Neural progenitor cell (in vitro differentiated cells): Measurements from ENCODE around the gene MORN3. TPM values are rescaled to one million over a fixed set of nuclear protein-coding genes. Genes with fewer than 3 reads are reported as not detected.
"Not testable (repeated sequence)": the region's sequence is repeated elsewhere in the genome, so short reads cannot be mapped to it uniquely, and the experiment has no call there.

Experiments used
- DNase-seq: peaks from one replicate; pipeline ENCODE4 v3.0.0-alpha.2; 2016; ENCODE audit warnings: low spot score
- H2AFZ ChIP-seq: fragments of 200-600 bp; sonication (generic); replicated peaks from 2 replicates; pipeline ENCODE4 v1.6.1; 2016; ENCODE audit warnings: antibody characterized with exemption
- H3F3A ChIP-seq: fragments of 200-600 bp; sonication (generic); 2 replicates; pipeline ENCODE4 v1.6.1; 2016; ENCODE audit warnings: antibody characterized with exemption, low read depth
- H3K27ac ChIP-seq: fragments of 200-600 bp; sonication (generic); 2 replicates; pipeline ENCODE4 v1.5.1; 2016; ENCODE audit warnings: mild to moderate bottlenecking
- H3K27me3 ChIP-seq: fragments of 200-600 bp; sonication (generic); 2 replicates; pipeline ENCODE4 v1.6.1; 2016; ENCODE audit warnings: mild to moderate bottlenecking, moderate library complexity
- H3K36me3 ChIP-seq: fragments of 200-600 bp; sonication (generic); 2 replicates; pipeline ENCODE4 v1.5.1; 2016
- H3K4me1 ChIP-seq: fragments of 200-600 bp; sonication (generic); 2 replicates; pipeline ENCODE4 v1.6.1; 2016; ENCODE audit warnings: mixed run types
- H3K4me2 ChIP-seq: fragments of 200-600 bp; sonication (generic); 2 replicates; pipeline ENCODE4 v1.6.1; 2016
- H3K4me3 ChIP-seq: fragments of 200-600 bp; sonication (generic); 2 replicates; pipeline ENCODE4 v1.5.1; 2016
- H3K79me2 ChIP-seq: fragments of 200-600 bp; sonication (generic); 2 replicates; pipeline ENCODE4 v1.6.1; 2016; ENCODE audit warnings: low read depth
- H3K9ac ChIP-seq: fragments of 200-600 bp; sonication (generic); 2 replicates; pipeline ENCODE4 v1.6.1; 2016
- H3K9me3 ChIP-seq: fragments of 200-600 bp; sonication (generic); 2 replicates; pipeline ENCODE4 v1.5.1; 2016; ENCODE audit warnings: low read depth
- H4K20me1 ChIP-seq: fragments of 200-600 bp; sonication (generic); 2 replicates; pipeline ENCODE4 v1.6.1; 2016; ENCODE audit warnings: low read depth
- H3K27ac Mint-ChIP-seq: 3 replicates; pipeline ENCODE4 v1.8.0; 2021; ENCODE audit warnings: mixed read lengths
- H3K27me3 Mint-ChIP-seq: 2 replicates; pipeline ENCODE4 v1.8.0; 2022; ENCODE audit warnings: low read depth, mild to moderate bottlenecking, inconsistent platforms, moderate library complexity, mixed read lengths; ENCODE audit not compliant: insufficient read depth
- H3K36me3 Mint-ChIP-seq: 3 replicates; pipeline ENCODE4 v1.8.0; 2021; ENCODE audit warnings: mixed read lengths
- H3K4me1 Mint-ChIP-seq: 3 replicates; pipeline ENCODE4 v1.8.0; 2021; ENCODE audit warnings: mixed read lengths
- H3K4me3 Mint-ChIP-seq: 3 replicates; pipeline ENCODE4 v1.8.0; 2021; ENCODE audit warnings: mild to moderate bottlenecking, moderate library complexity, mixed read lengths
- H3K9me3 Mint-ChIP-seq: 3 replicates; pipeline ENCODE4 v1.8.0; 2020; ENCODE audit warnings: mixed read lengths
- CTCF ChIP-seq: fragments of 200-600 bp; sonication (generic); IDR thresholded peaks from 2 replicates; pipeline ENCODE4 v1.5.1; 2017; ENCODE audit warnings: antibody characterized with exemption, mild to moderate bottlenecking
- EZH2 ChIP-seq: fragments of 200-600 bp; sonication (generic); IDR thresholded peaks from 2 replicates; pipeline ENCODE4 v1.6.1; 2017; ENCODE audit warnings: antibody characterized with exemption, mild to moderate bottlenecking, moderate library complexity
- EZH2phosphoT487 ChIP-seq: fragments of 200-600 bp; sonication (generic); IDR thresholded peaks from 2 replicates; pipeline ENCODE4 v1.6.1; 2017; ENCODE audit warnings: antibody characterized with exemption
- total RNA-seq: library from RNA; depleted of rRNA; stranded (reverse); fragments of >200 nt; gene quantifications from 2 replicates; pipeline ENCODE4 v1.2.3, GENCODE V29; 2015; ENCODE audit warnings: low replicate concordance

MORN3 gene
- total RNA-seq, 1 donor from 2014 or later = 0.19 TPM

GRCh38 chr12:121637231-121637914, 32.1 kb downstream of the MORN3 start:
- no peaks in the 10 kb centered on the region for H3K36me3 ChIP-seq
- H3K4me3 Mint-ChIP-seq = no peak overlapping the region
- peaks cover 3% of the 10 kb centered on the region for H3K27me3 Mint-ChIP-seq
- peaks cover 14% of the 10 kb centered on the region for H4K20me1 ChIP-seq
- peaks cover 6% of the 10 kb centered on the region for H3K36me3 Mint-ChIP-seq
- no peak overlapping the region for H2AFZ ChIP-seq
- no peaks in the 10 kb centered on the region for H3K9me3 ChIP-seq
- H3K4me1 Mint-ChIP-seq = peaks cover 18% of the 10 kb centered on the region
- H3K79me2 ChIP-seq = peaks cover 61% of the 10 kb centered on the region
- H3K4me3 ChIP-seq = no peak overlapping the region
- peaks cover 12% of the 10 kb centered on the region for H3K4me1 ChIP-seq
- no peaks in the 10 kb centered on the region for H3K9me3 Mint-ChIP-seq
- H3K27me3 ChIP-seq = no peaks in the 10 kb centered on the region
- TF ChIP-seq EZH2phosphoT487 (no peak), EZH2 (no peak), CTCF (no peak)
- no peak overlapping the region for H3K27ac ChIP-seq
- H3K4me2 ChIP-seq = no peak overlapping the region
- no peak overlapping the region for H3K9ac ChIP-seq
- H3K27ac Mint-ChIP-seq = no peak overlapping the region
- H3F3A ChIP-seq = peaks cover 12% of the 10 kb centered on the region
- no peak for DNase-seq

GRCh38 chr12:121634836-121635235, 34.6 kb downstream of the MORN3 start:
- Mint-ChIP-seq H3K9me3 (no peaks in the 10 kb centered on the region), H3K27me3 (peaks cover 11% of the 10 kb centered on the region)

GRCh38 chr12:121633833-121634196, 35.6 kb downstream of the MORN3 start:
- not testable (repeated sequence) for H3K36me3 ChIP-seq, H3K27ac Mint-ChIP-seq, H3K4me3 Mint-ChIP-seq, DNase-seq, H3K4me3 ChIP-seq, H3K4me2 ChIP-seq, H3K27me3 ChIP-seq, H3K27ac ChIP-seq, H3K9me3 ChIP-seq, H3K9me3 Mint-ChIP-seq, H2AFZ ChIP-seq, H3K9ac ChIP-seq
- Histone ChIP-seq H3K79me2 (peaks cover 85% of the 10 kb centered on the region), H3K4me1 (peaks cover 25% of the 10 kb centered on the region), H4K20me1 (peaks cover 45% of the 10 kb centered on the region), H3F3A (peaks cover 28% of the 10 kb centered on the region)
- peaks cover 11% of the 10 kb centered on the region for H3K27me3 Mint-ChIP-seq
- H3K4me1 Mint-ChIP-seq = peaks cover 41% of the 10 kb centered on the region
- H3K36me3 Mint-ChIP-seq = peaks cover 15% of the 10 kb centered on the region

More at GRCh38 chr12:121634836-121635235, 34.6 kb downstream of the MORN3 start:
- Histone ChIP-seq H3K4me1 (peaks cover 18% of the 10 kb centered on the region), H3K27me3 (no peaks in the 10 kb centered on the region), H3F3A (peaks cover 28% of the 10 kb centered on the region), H3K4me2 (no peak overlapping the region), H4K20me1 (peaks cover 36% of the 10 kb centered on the region), H3K79me2 (peaks cover 82% of the 10 kb centered on the region), H3K9ac (no peak overlapping the region), H3K27ac (no peak overlapping the region), H3K36me3 (no peaks in the 10 kb centered on the region), H3K4me3 (no peak overlapping the region), H3K9me3 (no peaks in the 10 kb centered on the region), H2AFZ (no peak overlapping the region)
- Mint-ChIP-seq H3K27ac (no peak overlapping the region), H3K36me3 (peaks cover 15% of the 10 kb centered on the region), H3K4me1 (peaks cover 36% of the 10 kb centered on the region), H3K4me3 (no peak overlapping the region)
- no peak for DNase-seq
- TF ChIP-seq CTCF = no peak
- no peak for TF ChIP-seq EZH2phosphoT487
- no peak for TF ChIP-seq EZH2
